Measurements from ENCODE around the gene RIMS1.

GRCh38 chr6:71851214-71851613, 35.1 kb upstream of the RIMS1 start:
- no peak for TF ChIP-seq POLR2A (IDR thresholded peaks at IDR 0.05)
- no peak for TF ChIP-seq POLR2AphosphoS5 (IDR thresholded peaks at IDR 0.05; ENCODE audit: insufficient read depth in 1 of 2, low read depth in 1 of 2)
- no peak for TF ChIP-seq CTCF (IDR thresholded peaks at IDR 0.05)
